Heart left ventricle (tissue), 16 donors: ENCODE data around the gene BICD1. TPM values are rescaled to one million over a fixed set of nuclear protein-coding genes. Genes with fewer than 3 reads are reported as not detected.

Experiments used
- ATAC-seq, 4 donors: fragments of 200-7000 bp; cut with Tn5 transposase; one replicate each; pipeline ENCODE4 v1.9.1; 2020 to 2022; ENCODE audit warnings: moderate library complexity in 4 of 4, mild to moderate bottlenecking in 3 of 4, moderate number of reproducible peaks in 1 of 4
- DNase-seq, 5 donors: peaks; one replicate each; pipeline ENCODE4 v3.0.0-alpha.2; 2020
- H3K27ac ChIP-seq, 12 donors: fragments of 200-600 bp; sonication (generic) in 4 of 12; one replicate each; pipeline versions ENCODE4 v1.5.0 to v1.8.0; 2016 to 2022; ENCODE audit warnings: mild to moderate bottlenecking in 2 of 12
- H3K27me3 ChIP-seq, 9 donors: fragments of 200-600 bp; sonication (generic) in 2 of 9; one replicate each; pipeline versions ENCODE4 v1.5.1 to v1.8.0; 2016 to 2022; ENCODE audit warnings: mild to moderate bottlenecking in 3 of 9
- H3K36me3 ChIP-seq, 9 donors: fragments of 200-600 bp; sonication (generic) in 2 of 9; one replicate each; pipeline versions ENCODE4 v1.5.0 to v1.8.0; 2018 to 2022; ENCODE audit warnings: mild to moderate bottlenecking in 2 of 9
- H3K4me1 ChIP-seq, 12 donors: fragments of 200-600 bp; sonication (generic) in 4 of 12; one replicate each; pipeline versions ENCODE4 v1.5.0 to v1.8.0; 2016 to 2022; ENCODE audit warnings: mild to moderate bottlenecking in 3 of 12
- H3K4me3 ChIP-seq, 12 donors: fragments of 200-600 bp; sonication (generic) in 4 of 12; one replicate each; pipeline versions ENCODE4 v1.5.0 to v1.8.0; 2017 to 2022; ENCODE audit warnings: mild to moderate bottlenecking in 9 of 12, moderate library complexity in 4 of 12
- H3K9me3 ChIP-seq, 12 donors: fragments of 200-600 bp; sonication (generic) in 4 of 12; one replicate each; pipeline versions ENCODE4 v1.5.0 to v1.8.0; 2016 to 2022; ENCODE audit warnings: mild to moderate bottlenecking in 1 of 12
- CTCF ChIP-seq, 12 donors: fragments of 200-600 bp; sonication (generic) in 4 of 12; IDR thresholded peaks; one replicate each; pipeline versions ENCODE4 v1.5.0 to v1.8.0; 2018 to 2022; ENCODE audit warnings: antibody characterized with exemption in 12 of 12, mild to moderate bottlenecking in 5 of 12
- POLR2A ChIP-seq, 2 donors: fragments of 450-650 bp; IDR thresholded peaks; one replicate each; pipeline ENCODE4 v1.6.1; 2017; ENCODE audit warnings: antibody characterized with exemption in 2 of 2, mild to moderate bottlenecking in 2 of 2, moderate library complexity in 2 of 2
- WGBS, 4 donors: extraction: QIAGEN DNeasy Blood & Tissue Kit in 2 of 4; methylation state at CpG; one replicate each; pipeline versions ENCODE4 v1.1.5 to v1.1.7; 2013 to 2018; 5-methylcytosine and 5-hydroxymethylcytosine counted together
- intact Hi-C, 10 donors: fragments of 100-400 bp; cut with DNase I; formaldehyde crosslinking; loops; one replicate each; pipeline versions ENCODE4 v1.11.1 to v1.14.2; 2022
- polyA plus RNA-seq, 2 donors: library from polyadenylated mRNA; stranded (reverse); fragments of 200-250 nt; gene quantifications; one replicate each; pipeline ENCODE4 v1.2.3, GENCODE V29; 2013
- total RNA-seq, 9 donors: library from RNA; depleted of rRNA in 2 of 9; stranded (reverse); fragments of >200 nt in 2 of 9; fragmentation: NEBNext Ultra II Directional in 3 of 9; extraction: Animal tissue kit (Norgen Biotek cat#: 25700) in 3 of 9; gene quantifications; one replicate each; pipeline versions ENCODE4 v1.1.0 to v1.2.4, GENCODE V29; 2016 to 2023
- donor health status: ischemic (EF 13 %, LVEDD 7.1; RV severe dilation, severe dysfunction).
- donor health status: healthy with polysubstance abuse.
- donor health status: DM: no; HTN: yes; CAD: no.
- donor health status: DM: no; HTN: no; CAD: no.
- donor health status: ischemic (EF 25% LVEDD 6.9; RV normal size, moderate dysfunction).
- donor health status: ischemic (EF 25% LVEDD 5.7; RV mildly dilated, moderate dysfunction).
- donor health status: healthy.
- donor health status: DM: yes; HTN: yes; CAD: no.
- donor health status: ischemic (EF 35%, LVEDD 5.7; RV mildly dilated, moderate dysfunction).
- donor health status: nonischemic (EF 11% LVEDD 7.7; RV severe dilation, severe dysfunction).
- donor health status: DM: yes; HTN: yes; CAD: no.
- donor health status: PGD.
- donor health status: ischemic (EF 29% LVEDD 5.4; RV normal size, mild dysfunction).
- donor health status: nonischemic (EF 23%, LVEDD 6.1; RV moderate dilation, normal function).

Gene BICD1
- total and polyA plus RNA-seq, 11 donors = 2.1 to 16.3 (median 7.0) TPM

GRCh38 chr12:32116897-32117296, 10.2 kb downstream of the BICD1 start:
- ATAC-seq = no peak
- WGBS, 4 donors = 85 to 92% (median 91%) methylated on average over 3 of the region's 3 CpGs
- H3K27me3 ChIP-seq = no peaks in the 10 kb centered on the region

GRCh38 chr12:32117316-32117715, 10.7 kb downstream of the BICD1 start:
- Histone ChIP-seq H3K4me3 (no peak overlapping the region), H3K4me1 (peaks cover 0 to 25% (median 12%) of the 10 kb centered on the region in 12 donors), H3K9me3 (no peaks in the 10 kb centered on the region), H3K27me3 (no peaks in the 10 kb centered on the region), H3K36me3 (no peaks in the 10 kb centered on the region), H3K27ac (no peak overlapping the region)
- TF ChIP-seq CTCF (IDR thresholded peaks at IDR 0.05) (no peak), POLR2A (IDR thresholded peaks at IDR 0.05) (no peak)
- DNase-seq = no peak
- no peak for ATAC-seq
- 96 to 99% (median 97%) methylated on average over 3 of the region's 3 CpGs for WGBS, 4 donors
- intact Hi-C loops = no loop called here

More at GRCh38 chr12:32116897-32117296, 10.2 kb downstream of the BICD1 start:
- H3K36me3 ChIP-seq = peaks cover 0 to 2% (median 0%) of the 10 kb centered on the region in 9 donors
- DNase-seq = no peak
- no peak overlapping the region for H3K4me3 ChIP-seq
- H3K9me3 ChIP-seq = no peaks in the 10 kb centered on the region
- no peak for TF ChIP-seq CTCF (IDR thresholded peaks at IDR 0.05)
- no peak for TF ChIP-seq POLR2A (IDR thresholded peaks at IDR 0.05)
- H3K4me1 ChIP-seq = peaks cover 0 to 25% (median 12%) of the 10 kb centered on the region in 12 donors
- H3K27ac ChIP-seq = no peak overlapping the region
- intact Hi-C loops = no loop called here

GRCh38 chr12:32118806-32119205, 12.2 kb downstream of the BICD1 start:
- Histone ChIP-seq H3K27ac (no peak overlapping the region), H3K4me1 (peaks cover 0 to 25% (median 12%) of the 10 kb centered on the region in 12 donors), H3K4me3 (no peak overlapping the region), H3K9me3 (no peaks in the 10 kb centered on the region), H3K36me3 (no peaks in the 10 kb centered on the region), H3K27me3 (no peaks in the 10 kb centered on the region)
- intact Hi-C loops = no loop called here
- DNase-seq = peak in 1 of 5 donors; percentile 34
- 53 to 70% (median 61%) methylated on average over 5 of the region's 5 CpGs for WGBS, 4 donors
- ATAC-seq = peak in 2 of 4 donors; percentile 59 to 60
- TF ChIP-seq POLR2A (IDR thresholded peaks at IDR 0.05) (no peak), CTCF (IDR thresholded peaks at IDR 0.05) (no peak)

GRCh38 chr12:32120419-32120818, 13.8 kb downstream of the BICD1 start:
- intact Hi-C loops = no loop called here
- 67 to 69% (median 68%) methylated on average over 2 of the region's 2 CpGs for WGBS, 4 donors
- no peaks in the 10 kb centered on the region for H3K36me3 ChIP-seq
- H3K4me3 ChIP-seq = no peak overlapping the region
- peaks cover 0 to 20% (median 11%) of the 10 kb centered on the region in 12 donors for H3K4me1 ChIP-seq
- DNase-seq = no peak
- TF ChIP-seq POLR2A (IDR thresholded peaks at IDR 0.05) (no peak), CTCF (IDR thresholded peaks at IDR 0.05) (no peak)
- no peak overlapping the region for H3K27ac ChIP-seq
- no peaks in the 10 kb centered on the region for H3K27me3 ChIP-seq
- H3K9me3 ChIP-seq = no peaks in the 10 kb centered on the region
- ATAC-seq = no peak
